GM12878 (cell line): ENCODE results near the gene OPCML.

Experiments used
- BACH1 ChIP-seq: fragments of 450-650 bp; IDR thresholded peaks from 2 replicates; pipeline ENCODE4 v1.6.1; 2017; ENCODE audit warnings: mild to moderate bottlenecking, borderline replicate concordance
- BRCA1 ChIP-seq: IDR thresholded peaks from 2 replicates; pipeline ENCODE4 v1.6.1; 2011; ENCODE audit warnings: low read depth, low read length, improper control_type of control experiment
- CREM ChIP-seq: IDR thresholded peaks from 2 replicates; pipeline ENCODE4 v1.6.1; 2014; ENCODE audit warnings: antibody characterized with exemption, low read depth
- NBN ChIP-seq: fragments of 450-650 bp; IDR thresholded peaks from 2 replicates; pipeline ENCODE4 v1.6.1; 2016
- PAX5 ChIP-seq: IDR thresholded peaks from 2 replicates; pipeline ENCODE4 v1.6.1; 2011; ENCODE audit warnings: low read depth, low read length, borderline replicate concordance
- POLR2A ChIP-seq: IDR thresholded peaks from 2 replicates; pipeline ENCODE4 v1.6.1; 2011; ENCODE audit warnings: low read depth, mild to moderate bottlenecking, low read length
- POLR2AphosphoS5 ChIP-seq: IDR thresholded peaks from 2 replicates; pipeline ENCODE4 v1.6.1; 2011; ENCODE audit warnings: mild to moderate bottlenecking, low read length, inconsistent platforms
- SIN3A ChIP-seq: IDR thresholded peaks from 2 replicates; pipeline ENCODE4 v1.6.1; 2012; ENCODE audit warnings: low read depth, low read length, improper control_type of control experiment
- TCF12 ChIP-seq: IDR thresholded peaks from 2 replicates; pipeline ENCODE4 v1.6.1; 2011; ENCODE audit warnings: low read depth, mild to moderate bottlenecking, low read length
- ZNF207 ChIP-seq: fragments of 450-650 bp; IDR thresholded peaks from 2 replicates; pipeline ENCODE4 v1.6.1; 2014; ENCODE audit warnings: antibody characterized with exemption, mild to moderate bottlenecking, borderline replicate concordance
- TF ChIP-seq, protein P1 (sequence below), 3 experiments: IDR thresholded peaks in 2 of 3; conservative IDR thresholded peaks in 1 of 3; 2 replicates each; pipeline ENCODE4 v1.5.1; 2011; ENCODE audit warnings: low read depth in 3 of 3, low read length in 3 of 3, mild to moderate bottlenecking in 3 of 3, control low read depth in 2 of 3, moderate library complexity in 2 of 3, inconsistent platforms in 1 of 3, mixed read lengths in 1 of 3; ENCODE audit not compliant: control insufficient read depth in 2 of 3, insufficient read depth in 1 of 3; ENCODE audit errors: extremely low read depth in 1 of 3
- TF ChIP-seq, protein P2 (sequence below): IDR thresholded peaks from 2 replicates; pipeline ENCODE4 v1.6.1; 2011; ENCODE audit warnings: mild to moderate bottlenecking, low read depth, low read length, moderate library complexity; ENCODE audit not compliant: insufficient replicate concordance

DNA sequence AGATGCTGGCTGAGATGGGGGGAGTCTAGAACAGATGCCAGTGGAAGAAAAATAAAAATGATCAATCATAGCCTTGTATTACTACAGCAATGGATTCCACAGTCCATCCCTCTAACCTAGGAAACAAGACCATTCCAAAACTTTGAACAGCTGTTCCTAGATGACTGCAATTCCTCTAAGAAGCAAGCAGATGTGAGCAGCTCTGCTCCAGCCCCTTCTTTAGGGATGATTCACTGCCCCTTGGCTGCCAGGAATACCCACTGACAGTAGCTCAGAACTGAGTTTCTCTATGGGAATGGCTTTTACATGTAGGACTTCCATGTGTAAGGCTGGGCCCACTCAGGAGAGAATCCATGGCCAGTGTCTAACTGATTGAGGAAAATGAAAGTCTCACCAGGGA, 943.9 kb downstream of the OPCML start:
- TF ChIP-seq BRCA1, result no peak
- no peak for TF ChIP-seq TCF12
- TF ChIP-seq BACH1, result no peak
- no peak for TF ChIP-seq SIN3A
- TF ChIP-seq NBN, result no peak
- TF ChIP-seq, protein P1, sequence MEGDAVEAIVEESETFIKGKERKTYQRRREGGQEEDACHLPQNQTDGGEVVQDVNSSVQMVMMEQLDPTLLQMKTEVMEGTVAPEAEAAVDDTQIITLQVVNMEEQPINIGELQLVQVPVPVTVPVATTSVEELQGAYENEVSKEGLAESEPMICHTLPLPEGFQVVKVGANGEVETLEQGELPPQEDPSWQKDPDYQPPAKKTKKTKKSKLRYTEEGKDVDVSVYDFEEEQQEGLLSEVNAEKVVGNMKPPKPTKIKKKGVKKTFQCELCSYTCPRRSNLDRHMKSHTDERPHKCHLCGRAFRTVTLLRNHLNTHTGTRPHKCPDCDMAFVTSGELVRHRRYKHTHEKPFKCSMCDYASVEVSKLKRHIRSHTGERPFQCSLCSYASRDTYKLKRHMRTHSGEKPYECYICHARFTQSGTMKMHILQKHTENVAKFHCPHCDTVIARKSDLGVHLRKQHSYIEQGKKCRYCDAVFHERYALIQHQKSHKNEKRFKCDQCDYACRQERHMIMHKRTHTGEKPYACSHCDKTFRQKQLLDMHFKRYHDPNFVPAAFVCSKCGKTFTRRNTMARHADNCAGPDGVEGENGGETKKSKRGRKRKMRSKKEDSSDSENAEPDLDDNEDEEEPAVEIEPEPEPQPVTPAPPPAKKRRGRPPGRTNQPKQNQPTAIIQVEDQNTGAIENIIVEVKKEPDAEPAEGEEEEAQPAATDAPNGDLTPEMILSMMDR (IDR thresholded peaks at IDR 0.05 in 2 of 3, conservative IDR thresholded peaks at IDR 0.05 in 1 of 3; ENCODE audit: control insufficient read depth in 2 of 3, extremely low read depth in 1 of 3, insufficient read depth in 1 of 3, low read depth in 3 of 3, low read length in 3 of 3), result no peak
- no peak for TF ChIP-seq POLR2A
- TF ChIP-seq, protein P2, sequence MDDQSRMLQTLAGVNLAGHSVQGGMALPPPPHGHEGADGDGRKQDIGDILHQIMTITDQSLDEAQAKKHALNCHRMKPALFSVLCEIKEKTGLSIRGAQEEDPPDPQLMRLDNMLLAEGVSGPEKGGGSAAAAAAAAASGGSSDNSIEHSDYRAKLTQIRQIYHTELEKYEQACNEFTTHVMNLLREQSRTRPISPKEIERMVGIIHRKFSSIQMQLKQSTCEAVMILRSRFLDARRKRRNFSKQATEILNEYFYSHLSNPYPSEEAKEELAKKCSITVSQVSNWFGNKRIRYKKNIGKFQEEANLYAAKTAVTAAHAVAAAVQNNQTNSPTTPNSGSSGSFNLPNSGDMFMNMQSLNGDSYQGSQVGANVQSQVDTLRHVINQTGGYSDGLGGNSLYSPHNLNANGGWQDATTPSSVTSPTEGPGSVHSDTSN, result no peak
- TF ChIP-seq PAX5, result no peak
- no peak for TF ChIP-seq ZNF207
- no peak for TF ChIP-seq POLR2AphosphoS5
- no peak for TF ChIP-seq CREM
